HG03108 (cell line): ENCODE results near the gene CEP72.
"Not testable (repeated sequence)": the region's sequence is repeated elsewhere in the genome, so short reads cannot be mapped to it uniquely, and the experiment has no call there.

ENCODE experiments used
- ATAC-seq: cut with Tn5 transposase; IDR thresholded peaks from one replicate; pipeline ENCODE4 v1.9.1; 2021; ENCODE audit warnings: moderate library complexity; ENCODE audit not compliant: unreplicated experiment

The CEP72 gene

DNA sequence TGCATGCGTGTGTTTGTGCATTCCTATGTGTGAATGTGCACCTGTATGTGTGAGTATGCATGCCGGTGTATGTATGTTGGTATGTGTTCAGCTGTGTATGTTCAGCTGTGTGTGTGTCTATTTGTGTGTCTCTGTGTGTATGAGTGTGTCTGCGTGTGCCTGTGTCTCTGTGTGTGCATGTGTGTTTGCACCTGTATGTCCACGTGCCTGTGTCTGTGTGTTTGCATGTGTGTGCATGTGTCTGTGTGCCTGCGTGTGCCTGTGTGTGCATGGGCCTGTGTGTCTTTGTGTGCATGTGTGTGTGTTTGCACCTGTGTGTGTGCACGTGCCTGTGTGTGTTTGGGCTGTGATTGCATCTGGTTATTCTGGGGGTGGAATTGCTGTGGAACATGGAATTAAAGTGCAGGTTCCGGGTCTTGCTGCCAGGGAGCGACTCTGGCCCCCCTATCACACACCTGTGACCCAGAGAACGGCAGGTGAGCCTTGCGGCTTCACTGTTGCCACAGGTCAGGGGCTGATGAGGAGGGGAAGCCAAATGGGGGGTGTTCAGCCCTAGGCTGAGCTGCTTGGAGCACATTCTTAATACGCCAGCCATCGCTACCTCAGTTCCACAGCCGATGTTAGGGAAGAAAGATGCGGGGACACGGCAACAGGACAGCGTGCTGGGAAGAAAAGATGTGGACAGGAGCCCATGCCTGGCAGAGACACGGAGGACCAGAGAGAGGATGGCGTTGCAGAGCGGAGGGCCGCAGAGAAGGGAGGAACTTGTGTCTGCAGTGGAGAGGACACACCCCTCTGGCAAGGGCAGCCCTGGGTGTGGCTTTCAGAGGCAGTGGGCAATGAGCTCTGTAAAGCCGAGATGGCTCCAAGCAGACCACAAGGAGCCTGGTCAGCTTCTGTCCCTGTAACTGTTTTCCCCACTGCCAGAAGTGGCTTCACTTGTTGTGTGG is 84.9 kb downstream of the CEP72 start:
- ATAC-seq, result not testable (repeated sequence)
